Gastrocnemius medialis (tissue), 4 donors: Measurements from ENCODE around the gene CBX2. TPM values are rescaled to one million over a fixed set of nuclear protein-coding genes. Genes with fewer than 3 reads are reported as not detected.

ENCODE experiments used
- ATAC-seq, 2 donors: fragments of 150-250 bp; one replicate each; pipeline ENCODE4 v1.9.1; 2016
- DNase-seq, 2 donors: peaks; one replicate each; pipeline ENCODE4 v3.0.0-alpha.2; 2019
- H3K27ac ChIP-seq, 4 donors: fragments of 200-600 bp; sonication (generic); 1 replicate in 1 of 4; 2 replicates in 3 of 4; pipeline ENCODE4 v1.5.1; 2016 to 2018; ENCODE audit warnings: mild to moderate bottlenecking in 2 of 4, moderate library complexity in 1 of 4
- H3K27me3 ChIP-seq, 3 donors: fragments of 200-600 bp; sonication (generic) in 2 of 3; 1 replicate in 1 of 3; 2 replicates in 2 of 3; pipeline versions ENCODE4 v1.5.1 to v1.6.0; 2016 to 2019; ENCODE audit warnings: mild to moderate bottlenecking in 1 of 3, moderate library complexity in 1 of 3
- H3K36me3 ChIP-seq, 2 donors: fragments of 200-600 bp; sonication (generic) in 1 of 2; one replicate each; pipeline ENCODE4 v1.5.1; 2017 to 2018
- H3K4me1 ChIP-seq, 2 donors: fragments of 200-600 bp; sonication (generic) in 1 of 2; one replicate each; pipeline ENCODE4 v1.5.1; 2016 to 2017; ENCODE audit warnings: mild to moderate bottlenecking in 2 of 2
- H3K4me3 ChIP-seq, 4 donors: fragments of 200-600 bp; sonication (generic) in 3 of 4; 1 replicate in 1 of 4; 2 replicates in 3 of 4; pipeline ENCODE4 v1.5.1; 2016 to 2019; ENCODE audit warnings: mild to moderate bottlenecking in 2 of 4
- H3K9me3 ChIP-seq, 3 donors: fragments of 200-600 bp; sonication (generic) in 2 of 3; 1 replicate in 1 of 3; 2 replicates in 2 of 3; pipeline ENCODE4 v1.5.1; 2016 to 2019
- CTCF ChIP-seq, 5 experiments: fragments of 450-650 bp in 3 of 5; fragments of 200-600 bp in 2 of 5; sonication (generic) in 2 of 5; IDR thresholded peaks in 4 of 5; conservative IDR thresholded peaks in 1 of 5; 1 replicate in 4 of 5; 2 replicates in 1 of 5; pipeline ENCODE4 v1.5.1; 2016 to 2019; ENCODE audit warnings: antibody characterized with exemption in 5 of 5, mild to moderate bottlenecking in 3 of 5, moderate library complexity in 3 of 5
- POLR2A ChIP-seq, 2 donors: fragments of 450-650 bp; IDR thresholded peaks; one replicate each; pipeline ENCODE4 v1.6.1; 2017; ENCODE audit warnings: antibody characterized with exemption in 2 of 2, mild to moderate bottlenecking in 2 of 2, moderate library complexity in 2 of 2
- in situ Hi-C, 4 donors: fragments of 200-750 bp; cut with MboI; loops; one replicate each; pipeline versions ENCODE4 v1.15.0 to v1.8.0; 2017; ENCODE audit warnings: low sequenced_read_pairs in 4 of 4
- intact Hi-C: fragments of 100-400 bp; cut with DNase I; formaldehyde crosslinking; loops from one replicate; pipeline ENCODE4 v1.15.1; 2023; ENCODE audit warnings: low total_unique reads
- total RNA-seq, 4 donors: library from RNA; depleted of rRNA; stranded (reverse); fragments of >200 nt; gene quantifications; one replicate each; pipeline versions ENCODE4 v1.1.0 to v1.2.3, GENCODE V29; 2016

The CBX2 gene
- total RNA-seq, 4 donors from 2014 or later = 0.13 to 1.1 (median 0.42) TPM; not detected in 1

- TF ChIP-seq POLR2A (IDR thresholded peaks at IDR 0.05) (no peak), CTCF (IDR thresholded peaks at IDR 0.05 in 4 of 5, conservative IDR thresholded peaks at IDR 0.05 in 1 of 5) (no peak)
- H3K9me3 ChIP-seq = no peaks in the 10 kb centered on the region
- in situ Hi-C loops (no loop called here), intact Hi-C loops (no loop called here)
- no peaks in the 10 kb centered on the region for H3K36me3 ChIP-seq
- DNase-seq = no peak
- peaks cover 98 to 100% (median 100%) of the 10 kb centered on the region in 3 donors for H3K27me3 ChIP-seq
- no peak overlapping the region for H3K27ac ChIP-seq
- peaks cover 8 to 27% of the 10 kb centered on the region in 2 donors for H3K4me1 ChIP-seq
- peak overlapping the region in 1 of 4 donors; percentile 14 for H3K4me3 ChIP-seq
- no peak for ATAC-seq
Measured at GRCh38 chr17:79802736-79803420, 24.9 kb downstream of the CBX2 start.

- Histone ChIP-seq H3K9me3 (no peaks in the 10 kb centered on the region), H3K27ac (no peak overlapping the region), H3K4me3 (no peak overlapping the region), H3K4me1 (peaks cover 6 to 21% of the 10 kb centered on the region in 2 donors), H3K27me3 (peaks cover 98 to 100% (median 100%) of the 10 kb centered on the region in 3 donors), H3K36me3 (no peaks in the 10 kb centered on the region)
- ATAC-seq (no peak), DNase-seq (no peak)
- in situ Hi-C loops = no loop called here
- intact Hi-C loops = no loop called here
- TF ChIP-seq CTCF (IDR thresholded peaks at IDR 0.05 in 4 of 5, conservative IDR thresholded peaks at IDR 0.05 in 1 of 5) (no peak), POLR2A (IDR thresholded peaks at IDR 0.05) (no peak)
Measured at GRCh38 chr17:79803421-79803996, 25.6 kb downstream of the CBX2 start.

- in situ Hi-C loops (no loop called here), intact Hi-C loops (no loop called here)
- H3K9me3 ChIP-seq = no peaks in the 10 kb centered on the region
- ATAC-seq (no peak), DNase-seq (no peak)
- no peak overlapping the region for H3K27ac ChIP-seq
- no peak overlapping the region for H3K4me3 ChIP-seq
- H3K36me3 ChIP-seq = no peaks in the 10 kb centered on the region
- peaks cover 98 to 100% (median 100%) of the 10 kb centered on the region in 3 donors for H3K27me3 ChIP-seq
- TF ChIP-seq CTCF (IDR thresholded peaks at IDR 0.05 in 4 of 5, conservative IDR thresholded peaks at IDR 0.05 in 1 of 5) = no peak
- TF ChIP-seq POLR2A (IDR thresholded peaks at IDR 0.05) = no peak
- H3K4me1 ChIP-seq = peaks cover 6 to 13% of the 10 kb centered on the region in 2 donors
Measured at GRCh38 chr17:79803997-79804855, 26.3 kb downstream of the CBX2 start.

- Histone ChIP-seq H3K27me3 (peaks cover 93 to 98% (median 98%) of the 10 kb centered on the region in 3 donors), H3K4me3 (no peak overlapping the region), H3K36me3 (no peaks in the 10 kb centered on the region), H3K27ac (no peak overlapping the region), H3K4me1 (peaks cover 6 to 17% of the 10 kb centered on the region in 2 donors), H3K9me3 (no peaks in the 10 kb centered on the region)
- no peak for TF ChIP-seq CTCF (IDR thresholded peaks at IDR 0.05 in 4 of 5, conservative IDR thresholded peaks at IDR 0.05 in 1 of 5)
- no peak for TF ChIP-seq POLR2A (IDR thresholded peaks at IDR 0.05)
- no peak for DNase-seq
- intact Hi-C loops = no loop called here
- in situ Hi-C loops = no loop called here
- no peak for ATAC-seq
Measured at GRCh38 chr17:79804856-79805696, 27.1 kb downstream of the CBX2 start.
